GM19025 (cell line): ENCODE results near the gene IQCK.
"Not testable (repeated sequence)": the region's sequence is repeated elsewhere in the genome, so short reads cannot be mapped to it uniquely, and the experiment has no call there.

Experiments
- ATAC-seq: cut with Tn5 transposase; IDR thresholded peaks from one replicate; pipeline ENCODE4 v1.9.1; 2021; ENCODE audit warnings: mild to moderate bottlenecking, low read depth, moderate library complexity; ENCODE audit not compliant: unreplicated experiment

Gene IQCK

GRCh38 chr16:19715566-19715965 lies 2.5 kb upstream of the IQCK start:
- no peak for ATAC-seq

GRCh38 chr16:19716183-19716582 lies 1.9 kb upstream of the IQCK start:
- no peak for ATAC-seq

GRCh38 chr16:19716728-19717127 lies 1.3 kb upstream of the IQCK start:
- ATAC-seq, result not testable (repeated sequence)

DNA sequence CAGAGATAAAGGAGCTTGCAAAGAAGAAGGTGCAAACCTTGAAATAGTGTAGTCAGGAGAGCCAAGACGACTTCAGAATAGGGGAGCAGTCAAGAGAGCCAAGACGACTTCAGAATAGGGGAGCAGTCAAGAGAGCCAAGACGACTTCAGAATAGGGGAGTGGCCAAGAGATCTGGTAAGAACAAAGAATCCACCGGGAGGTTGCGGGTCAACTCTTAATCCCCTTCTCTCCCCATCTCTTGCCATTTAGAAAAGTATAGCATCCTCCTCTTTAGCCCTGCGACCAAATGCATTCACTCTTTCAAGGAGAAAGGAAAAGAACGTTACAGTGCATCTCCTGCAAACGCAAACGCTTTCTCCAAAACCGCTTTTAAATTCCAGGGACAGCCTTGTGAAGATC lies 757 bp upstream of the IQCK start:
- no peak for ATAC-seq

DNA sequence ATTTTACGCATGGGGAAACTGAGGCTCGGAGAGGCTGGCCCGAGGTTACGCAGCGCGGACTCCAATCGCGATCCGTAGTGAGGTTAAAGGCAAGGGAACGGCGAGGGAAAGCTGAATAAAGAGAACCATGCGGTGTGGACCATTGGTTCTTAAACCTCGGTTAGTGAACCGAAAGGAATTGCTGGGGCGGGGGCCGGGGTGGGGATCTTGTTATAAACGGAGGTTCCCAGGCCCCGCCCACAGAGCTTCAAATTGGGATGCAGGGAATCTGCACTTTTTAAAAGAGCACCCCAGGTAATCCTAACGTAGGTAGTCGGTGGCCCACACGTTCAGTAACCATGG lies 524 bp downstream of the IQCK start:
- no peak for ATAC-seq

- no peak for ATAC-seq
Observed at GRCh38 chr16:19722269-19722952, 4.3 kb downstream of the IQCK start.

GRCh38 chr16:19722981-19723380 lies 4.9 kb downstream of the IQCK start:
- no peak for ATAC-seq

DNA sequence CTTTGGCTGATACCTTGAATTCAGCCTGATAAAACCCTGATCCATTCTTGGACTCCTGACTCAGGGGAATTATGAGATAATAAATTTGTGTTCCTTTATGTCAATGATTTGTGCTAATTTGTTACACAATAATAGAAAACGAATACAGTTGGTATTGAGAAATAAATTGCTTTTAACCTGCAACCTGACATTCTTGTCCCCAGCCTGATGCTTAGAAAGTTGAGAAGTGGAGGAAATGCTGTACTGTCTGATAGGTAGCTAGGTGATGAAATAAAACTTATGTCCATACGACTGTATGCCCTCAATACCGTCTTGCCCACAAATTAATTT lies 10.5 kb downstream of the IQCK start:
- ATAC-seq, result no peak

GRCh38 chr16:19733551-19733950 lies 15.5 kb downstream of the IQCK start:
- no peak for ATAC-seq

GRCh38 chr16:19735074-19735867 lies 17.2 kb downstream of the IQCK start:
- ATAC-seq, result no peak

GRCh38 chr16:19737306-19738038 lies 19.4 kb downstream of the IQCK start:
- no peak for ATAC-seq

DNA sequence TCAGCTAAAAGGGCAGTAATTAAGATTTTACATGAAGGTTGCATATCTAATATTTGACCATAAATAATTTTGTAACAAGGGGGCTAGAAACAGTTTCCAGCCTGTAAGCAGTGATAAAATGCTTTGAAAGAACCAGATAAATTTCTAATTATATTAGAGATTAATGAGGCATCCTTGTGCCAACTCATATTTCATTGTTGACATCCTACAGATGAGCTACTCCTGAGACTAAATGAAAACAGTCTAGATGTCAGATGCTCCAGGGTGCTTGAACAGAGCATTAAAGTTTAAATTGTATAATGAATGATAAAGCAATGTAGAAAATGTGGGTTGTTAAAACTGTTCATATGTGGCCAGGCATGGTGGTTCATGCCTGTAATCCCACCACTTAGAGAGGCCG lies 23.3 kb downstream of the IQCK start:
- ATAC-seq, result no peak

DNA sequence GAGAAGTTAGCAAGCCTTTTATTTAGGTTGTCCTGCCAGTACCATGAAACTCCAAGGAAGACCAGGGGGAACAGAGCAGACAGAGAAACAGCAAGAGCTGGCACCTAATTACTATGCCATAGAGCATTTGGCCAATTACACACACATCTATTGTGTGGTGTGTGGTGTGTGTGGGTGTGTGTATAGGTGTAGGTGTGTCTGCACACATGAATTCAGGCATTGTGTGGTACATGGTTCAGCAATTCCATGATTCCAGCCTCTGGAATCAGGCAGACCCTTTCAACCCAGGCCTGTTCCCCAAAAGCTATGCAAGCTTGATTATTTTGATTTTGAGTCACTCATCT lies 25.7 kb downstream of the IQCK start:
- no peak for ATAC-seq

DNA sequence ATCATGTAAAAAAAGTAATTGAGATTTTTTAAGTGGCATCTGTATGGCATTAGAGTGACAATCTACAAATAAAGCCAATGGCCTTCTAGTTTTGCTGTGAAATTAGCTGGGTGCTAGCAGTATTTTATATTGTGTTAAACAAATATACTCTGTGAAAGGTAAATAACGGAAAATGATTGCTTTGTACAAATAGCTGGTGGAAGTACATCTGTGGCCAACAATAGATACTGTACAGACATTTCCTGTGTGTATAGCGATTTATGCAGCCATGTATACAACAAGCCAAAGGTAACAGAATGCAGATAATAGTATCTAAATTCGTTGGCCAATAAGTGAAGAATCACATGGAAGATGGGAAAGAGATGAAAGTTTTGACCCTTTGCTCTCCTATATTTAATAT lies 26.6 kb downstream of the IQCK start:
- no peak for ATAC-seq

GRCh38 chr16:19745286-19746010 lies 27.4 kb downstream of the IQCK start:
- ATAC-seq, result no peak

DNA sequence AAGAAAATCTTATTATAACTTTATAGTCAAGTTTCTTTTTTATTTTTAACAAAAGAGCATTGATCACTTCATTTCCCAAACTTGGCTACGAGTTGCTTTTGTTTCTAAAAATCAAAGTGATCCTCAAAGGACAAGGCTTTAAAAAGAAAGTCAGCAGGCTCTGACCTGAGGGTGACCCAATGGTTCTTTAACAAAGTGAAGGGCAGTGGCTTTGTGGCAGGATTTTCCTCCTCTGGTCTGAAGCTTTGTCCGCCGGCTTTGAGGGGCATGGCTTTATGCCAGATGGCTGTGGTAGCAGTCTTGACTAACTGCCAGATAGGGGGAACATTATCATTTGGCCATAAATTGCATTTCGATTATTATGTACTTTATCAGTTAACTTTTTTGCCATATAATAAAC lies 28.5 kb downstream of the IQCK start:
- ATAC-seq, result no peak

DNA sequence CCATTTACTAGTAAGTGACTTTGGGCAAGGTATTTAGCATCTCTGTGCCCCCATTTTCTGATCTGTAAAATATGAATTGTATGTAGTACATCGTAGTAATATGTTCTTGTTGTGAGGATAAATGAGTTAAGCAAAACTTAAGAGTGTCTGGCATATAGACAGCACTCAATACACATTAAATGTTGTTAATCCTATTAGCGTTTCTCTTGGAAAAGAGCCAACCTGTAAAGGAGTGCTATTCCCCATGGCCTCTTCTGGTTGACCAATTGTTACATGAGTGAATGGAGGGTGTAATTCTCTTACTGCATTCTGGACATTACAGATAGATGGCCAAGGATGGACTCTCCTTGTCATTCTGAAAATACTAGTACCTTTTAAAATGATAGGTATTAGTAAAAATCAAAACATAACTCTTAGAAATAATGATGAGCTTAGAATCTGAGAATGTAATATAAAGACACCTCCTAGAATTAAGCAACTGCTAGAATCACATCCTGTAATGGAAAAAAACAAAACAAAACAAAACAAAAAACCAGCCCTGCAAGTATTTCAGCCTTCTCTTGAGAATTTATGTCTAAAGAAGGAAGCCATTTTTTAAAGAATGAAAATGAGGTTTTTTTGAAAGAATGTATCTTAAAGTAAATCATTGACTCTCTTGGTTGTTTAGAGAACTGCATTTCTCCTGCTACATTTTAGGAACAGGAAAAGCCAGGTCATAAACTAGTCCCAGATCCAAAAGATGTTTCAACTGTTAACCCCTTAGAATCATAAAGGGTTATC lies 30.5 kb downstream of the IQCK start:
- no peak for ATAC-seq

- no peak for ATAC-seq
Observed at GRCh38 chr16:19749571-19750080, 31.6 kb downstream of the IQCK start.

- ATAC-seq, result no peak
Observed at GRCh38 chr16:19751478-19752385, 33.7 kb downstream of the IQCK start.
